Measurements from ENCODE around the gene TENT5C. TPM values are rescaled to one million over a fixed set of nuclear protein-coding genes. Genes with fewer than 3 reads are reported as not detected.

TENT5C gene
- total and polyA plus RNA-seq, 2 of the 8 experiments (the other 6 are each of a cell fraction or from before 2014, with no cell fraction given): 0.38 to 0.99 TPM

GRCh38 chr1:117629625-117630422, 24.0 kb downstream of the TENT5C start (continued):
- no peak for TF ChIP-seq CHD7 (IDR thresholded peaks at IDR 0.05; ENCODE audit: insufficient replicate concordance, low read length)
- TF ChIP-seq GTF2F1 (IDR thresholded peaks at IDR 0.05; ENCODE audit: borderline replicate concordance, low read depth, low read length): no peak
- TF ChIP-seq KDM4A (IDR thresholded peaks at IDR 0.05; ENCODE audit: low read depth, low read length, severe bottlenecking): no peak
